Activated naive CD8-positive, alpha-beta T cell treated with anti-CD3 and anti-CD28 coated beads, Interleukin-2, amount 50 U/mL, for 24 hours (primary cell): ENCODE measurements around the gene KRTAP5-5.
"Not testable (repeated sequence)": the region's sequence is repeated elsewhere in the genome, so short reads cannot be mapped to it uniquely, and the experiment has no call there.

Source experiments
- ATAC-seq: fragments of 150-1000 bp; cut with Tn5 transposase; one replicate; pipeline ENCODE4 v1.10.0; 2021
- DNase-seq: peaks from one replicate; pipeline ENCODE4 v3.0.0; 2021
- H3K27ac Mint-ChIP-seq: one replicate; pipeline ENCODE4 v1.8.0; 2021; ENCODE audit warnings: mild to moderate bottlenecking, mixed read lengths
- H3K27me3 Mint-ChIP-seq: one replicate; pipeline ENCODE4 v1.8.0; 2021; ENCODE audit warnings: mixed read lengths
- H3K36me3 Mint-ChIP-seq: one replicate; pipeline ENCODE4 v1.8.0; 2021; ENCODE audit warnings: low read depth, mixed read lengths
- H3K4me1 Mint-ChIP-seq: one replicate; pipeline ENCODE4 v1.8.0; 2021; ENCODE audit warnings: mixed read lengths
- H3K4me3 Mint-ChIP-seq: one replicate; pipeline ENCODE4 v1.8.0; 2021; ENCODE audit warnings: mild to moderate bottlenecking, moderate library complexity, mixed read lengths
- H3K9me3 Mint-ChIP-seq: one replicate; pipeline ENCODE4 v1.8.0; 2021; ENCODE audit warnings: mixed read lengths

Gene KRTAP5-5

GRCh38 chr11:1667906-1668305 is 38.3 kb downstream of the KRTAP5-5 start:
- no peaks in the 10 kb centered on the region for H3K9me3 Mint-ChIP-seq
- peaks cover 5% of the 10 kb centered on the region for H3K4me1 Mint-ChIP-seq
- no peaks in the 10 kb centered on the region for H3K36me3 Mint-ChIP-seq
- H3K27ac Mint-ChIP-seq: no peak overlapping the region
- H3K27me3 Mint-ChIP-seq: peaks cover 34% of the 10 kb centered on the region
- DNase-seq (no peak), ATAC-seq (no peak)
- no peak overlapping the region for H3K4me3 Mint-ChIP-seq

GRCh38 chr11:1668911-1669473 is 39.4 kb downstream of the KRTAP5-5 start:
- Mint-ChIP-seq H3K27me3 (peaks cover 35% of the 10 kb centered on the region), H3K36me3 (no peaks in the 10 kb centered on the region), H3K9me3 (no peaks in the 10 kb centered on the region), H3K4me3 (no peak overlapping the region), H3K27ac (no peak overlapping the region), H3K4me1 (peaks cover 5% of the 10 kb centered on the region)
- ATAC-seq (no peak), DNase-seq (no peak)

- Mint-ChIP-seq H3K27me3 (peaks cover 35% of the 10 kb centered on the region), H3K9me3 (no peaks in the 10 kb centered on the region), H3K4me1 (peaks cover 5% of the 10 kb centered on the region), H3K36me3 (no peaks in the 10 kb centered on the region), H3K4me3 (no peak overlapping the region), H3K27ac (no peak overlapping the region)
- DNase-seq: no peak
- no peak for ATAC-seq
These were observed 40.1 kb downstream of the KRTAP5-5 start for GRCh38 chr11:1669546-1670218.

- H3K27me3 Mint-ChIP-seq: peaks cover 38% of the 10 kb centered on the region
- H3K4me1 Mint-ChIP-seq, DNase-seq, H3K4me3 Mint-ChIP-seq, H3K36me3 Mint-ChIP-seq, H3K9me3 Mint-ChIP-seq, H3K27ac Mint-ChIP-seq, ATAC-seq: not testable (repeated sequence)
These were observed 40.9 kb downstream of the KRTAP5-5 start for GRCh38 chr11:1670457-1670856.

- Mint-ChIP-seq H3K9me3 (no peaks in the 10 kb centered on the region), H3K27ac (no peak overlapping the region), H3K36me3 (no peaks in the 10 kb centered on the region), H3K4me3 (no peak overlapping the region), H3K27me3 (peaks cover 42% of the 10 kb centered on the region), H3K4me1 (peaks cover 5% of the 10 kb centered on the region)
- DNase-seq (no peak), ATAC-seq (no peak)
These were observed 41.4 kb downstream of the KRTAP5-5 start for GRCh38 chr11:1670905-1671371.

GRCh38 chr11:1671658-1672057 is 42.1 kb downstream of the KRTAP5-5 start:
- Mint-ChIP-seq H3K36me3 (no peaks in the 10 kb centered on the region), H3K9me3 (no peaks in the 10 kb centered on the region), H3K27me3 (peaks cover 45% of the 10 kb centered on the region), H3K4me3 (no peak overlapping the region), H3K27ac (no peak overlapping the region), H3K4me1 (peaks cover 5% of the 10 kb centered on the region)
- ATAC-seq: no peak
- no peak for DNase-seq

GRCh38 chr11:1672613-1673350 is 43.2 kb downstream of the KRTAP5-5 start:
- ATAC-seq (no peak), DNase-seq (no peak)
- Mint-ChIP-seq H3K9me3 (no peaks in the 10 kb centered on the region), H3K27me3 (peaks cover 50% of the 10 kb centered on the region), H3K4me1 (peaks cover 5% of the 10 kb centered on the region), H3K4me3 (no peak overlapping the region), H3K27ac (no peak overlapping the region), H3K36me3 (no peaks in the 10 kb centered on the region)

- ATAC-seq: no peak
- no peak overlapping the region for H3K27ac Mint-ChIP-seq
- no peak for DNase-seq
- peaks cover 5% of the 10 kb centered on the region for H3K4me1 Mint-ChIP-seq
- no peaks in the 10 kb centered on the region for H3K9me3 Mint-ChIP-seq
- no peak overlapping the region for H3K4me3 Mint-ChIP-seq
- no peaks in the 10 kb centered on the region for H3K36me3 Mint-ChIP-seq
- peaks cover 47% of the 10 kb centered on the region for H3K27me3 Mint-ChIP-seq
These were observed 44.0 kb downstream of the KRTAP5-5 start for GRCh38 chr11:1673446-1674172.

- Mint-ChIP-seq H3K27me3 (peaks cover 41% of the 10 kb centered on the region), H3K36me3 (no peaks in the 10 kb centered on the region), H3K4me3 (no peak overlapping the region), H3K27ac (no peak overlapping the region), H3K9me3 (no peaks in the 10 kb centered on the region), H3K4me1 (no peaks in the 10 kb centered on the region)
- no peak for ATAC-seq
- DNase-seq: no peak
These were observed 44.9 kb downstream of the KRTAP5-5 start for GRCh38 chr11:1674173-1675131.

GRCh38 chr11:1675536-1676228 is 46.1 kb downstream of the KRTAP5-5 start:
- Mint-ChIP-seq H3K4me3 (no peak overlapping the region), H3K4me1 (no peaks in the 10 kb centered on the region), H3K9me3 (no peaks in the 10 kb centered on the region), H3K36me3 (no peaks in the 10 kb centered on the region), H3K27me3 (peaks cover 35% of the 10 kb centered on the region), H3K27ac (no peak overlapping the region)
- DNase-seq (no peak), ATAC-seq (no peak)

- Mint-ChIP-seq H3K4me1 (no peaks in the 10 kb centered on the region), H3K36me3 (no peaks in the 10 kb centered on the region), H3K4me3 (no peak overlapping the region), H3K27ac (no peak overlapping the region), H3K9me3 (no peaks in the 10 kb centered on the region), H3K27me3 (peaks cover 36% of the 10 kb centered on the region)
- DNase-seq (no peak), ATAC-seq (no peak)
These were observed 46.7 kb downstream of the KRTAP5-5 start for GRCh38 chr11:1676229-1676740.

GRCh38 chr11:1679881-1680280 is 50.3 kb downstream of the KRTAP5-5 start:
- Mint-ChIP-seq H3K9me3 (no peaks in the 10 kb centered on the region), H3K27ac (no peak overlapping the region), H3K27me3 (peaks cover 25% of the 10 kb centered on the region), H3K4me1 (no peaks in the 10 kb centered on the region), H3K4me3 (no peak overlapping the region), H3K36me3 (no peaks in the 10 kb centered on the region)
- no peak for ATAC-seq
- no peak for DNase-seq
